Small intestine (tissue), 7 donors: ENCODE results near the gene SLC47A2. TPM values are rescaled to one million over a fixed set of nuclear protein-coding genes. Genes with fewer than 3 reads are reported as not detected.

Experiments used
- DNase-seq, 2 donors: peaks; one replicate each; pipeline versions ENCODE4 v3.0.0 to v3.0.0-alpha.2; 2013
- FAIRE-seq: peaks from 2 replicates; lab custom pipeline; 2012; peaks lifted over from hg19 to GRCh38; lab: Jason Lieb, UNC
- H3K27ac ChIP-seq, 3 donors: one replicate each; pipeline ENCODE4 v1.5.1; 2013; ENCODE audit warnings: low read length in 2 of 3, mild to moderate bottlenecking in 2 of 3, control low read depth in 1 of 3, inconsistent platforms in 1 of 3, low read depth in 1 of 3, moderate library complexity in 1 of 3
- H3K27me3 ChIP-seq, 3 donors: one replicate each; pipeline ENCODE4 v1.6.1; 2013; ENCODE audit warnings: low read length in 3 of 3, inconsistent platforms in 1 of 3; ENCODE audit not compliant: control insufficient read depth in 3 of 3, insufficient read depth in 3 of 3
- H3K36me3 ChIP-seq, 3 donors: one replicate each; pipeline ENCODE4 v1.6.1; 2013; ENCODE audit warnings: low read length in 3 of 3, inconsistent platforms in 1 of 3, low read depth in 1 of 3, mild to moderate bottlenecking in 1 of 3, moderate library complexity in 1 of 3; ENCODE audit not compliant: control insufficient read depth in 3 of 3, insufficient read depth in 2 of 3
- H3K4me1 ChIP-seq, 3 donors: one replicate each; pipeline ENCODE4 v1.6.1; 2013; ENCODE audit warnings: low read length in 2 of 3, inconsistent platforms in 1 of 3, low read depth in 1 of 3, mild to moderate bottlenecking in 1 of 3, moderate library complexity in 1 of 3; ENCODE audit not compliant: control insufficient read depth in 3 of 3, insufficient read depth in 2 of 3
- H3K4me3 ChIP-seq, 3 donors: one replicate each; pipeline ENCODE4 v1.5.1; 2013; ENCODE audit warnings: low read length in 3 of 3, control low read depth in 1 of 3, inconsistent platforms in 1 of 3, low read depth in 1 of 3, mild to moderate bottlenecking in 1 of 3, moderate library complexity in 1 of 3
- H3K9me3 ChIP-seq, 2 donors: one replicate each; pipeline ENCODE4 v1.6.1; 2013; ENCODE audit warnings: low read depth in 1 of 2, low read length in 1 of 2; ENCODE audit not compliant: control insufficient read depth in 2 of 2, insufficient read depth in 1 of 2
- WGBS, 3 donors: extraction: QIAGEN DNeasy Blood & Tissue Kit; methylation state at CpG; one replicate each; pipeline ENCODE4 v1.1.7; 2013; 5-methylcytosine and 5-hydroxymethylcytosine counted together
- polyA plus RNA-seq, 4 donors: library from polyadenylated mRNA; stranded (reverse) in 3 of 4; unstranded in 1 of 4; fragments of 200-250 nt in 3 of 4; fragments of 120-200 nt in 1 of 4; gene quantifications; one replicate each; pipeline versions ENCODE4 v1.2.1 to v1.2.3, GENCODE V29; 2013
- donor health status: healthy with polysubstance abuse.
- donor health status: control.
- donor health status: control.
- donor health status: Bipolar disorder and iron deficiency.
- donor health status: healthy.

The SLC47A2 gene
- polyA plus RNA-seq, 4 donors = 0.34 to 1.1 (median 0.54) TPM

DNA sequence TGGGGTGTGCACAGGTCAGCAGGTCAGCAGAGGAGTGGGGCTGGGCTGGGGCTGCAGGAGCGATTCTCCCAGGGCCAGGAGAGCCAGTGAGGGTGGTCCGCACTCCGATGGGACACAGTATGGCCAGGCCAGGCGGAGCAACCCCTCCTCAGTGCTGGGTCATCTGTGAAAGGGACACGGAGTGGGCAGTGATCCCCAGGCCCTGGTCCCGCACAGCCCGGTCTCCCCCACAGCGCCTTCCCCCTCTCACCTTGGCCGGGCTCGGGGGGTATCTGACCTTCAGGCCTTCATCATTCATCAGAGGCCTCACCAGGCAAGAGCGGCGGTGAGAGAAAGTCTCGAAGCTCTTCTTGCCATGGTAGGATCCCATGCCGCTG lies 21.7 kb upstream of the SLC47A2 start:
- FAIRE-seq = no peak
- 93 to 99% (median 93%) methylated on average over 11 to 14 of the region's 14 CpGs for WGBS, 3 donors

DNA sequence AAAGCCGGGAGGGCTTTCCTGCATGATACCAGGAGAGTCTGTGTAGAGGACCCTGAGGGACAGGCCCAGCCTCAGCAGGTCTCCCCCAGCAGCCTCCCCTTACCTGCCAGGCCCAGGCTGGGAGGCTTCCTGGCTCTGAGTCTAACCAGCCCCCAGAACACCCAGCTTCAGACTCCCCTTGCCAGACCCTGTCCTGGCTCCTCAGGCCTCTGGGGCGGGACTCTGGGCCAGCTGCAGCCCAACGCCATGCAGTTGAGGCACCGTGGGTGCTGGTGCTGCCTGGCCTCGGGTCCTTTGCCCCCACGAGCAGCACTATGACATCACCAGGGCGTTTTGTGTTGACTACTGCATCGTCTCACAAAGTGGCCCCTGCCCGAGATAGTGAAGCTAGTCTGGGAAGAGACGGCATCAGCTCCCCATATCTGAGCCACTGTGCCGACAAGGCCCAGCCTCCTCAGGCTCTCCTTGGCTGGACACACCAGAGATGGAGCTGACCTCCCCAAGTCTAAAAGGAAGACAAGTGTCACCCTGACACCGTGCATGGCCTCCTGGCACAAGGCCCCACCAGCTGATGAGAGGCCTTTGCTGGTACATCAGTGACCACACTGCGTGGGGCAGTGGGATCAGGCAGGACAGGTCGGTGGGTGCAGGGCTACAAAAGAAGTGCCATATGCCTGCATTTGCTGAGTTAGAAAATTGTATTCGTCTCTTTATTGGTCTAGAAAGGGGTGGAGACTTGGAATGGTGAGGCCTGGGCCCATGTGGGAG lies 21.1 kb upstream of the SLC47A2 start:
- Histone ChIP-seq H3K4me3 (no peak overlapping the region), H3K9me3 (no peaks in the 10 kb centered on the region), H3K4me1 (peaks cover 0 to 21% (median 5%) of the 10 kb centered on the region in 3 donors), H3K27me3 (no peaks in the 10 kb centered on the region), H3K27ac (no peak overlapping the region), H3K36me3 (no peaks in the 10 kb centered on the region)
- WGBS, 3 donors = 77 to 81% (median 80%) methylated on average over 15 of the region's 15 CpGs
- DNase-seq = no peak
- no peak for FAIRE-seq

More for the DNA sequence above, 21.7 kb upstream of the SLC47A2 start:
- Histone ChIP-seq H3K27me3 (no peaks in the 10 kb centered on the region), H3K9me3 (no peaks in the 10 kb centered on the region), H3K4me1 (peaks cover 0 to 21% (median 5%) of the 10 kb centered on the region in 3 donors), H3K4me3 (no peak overlapping the region), H3K27ac (no peak overlapping the region), H3K36me3 (no peaks in the 10 kb centered on the region)
- no peak for DNase-seq

DNA sequence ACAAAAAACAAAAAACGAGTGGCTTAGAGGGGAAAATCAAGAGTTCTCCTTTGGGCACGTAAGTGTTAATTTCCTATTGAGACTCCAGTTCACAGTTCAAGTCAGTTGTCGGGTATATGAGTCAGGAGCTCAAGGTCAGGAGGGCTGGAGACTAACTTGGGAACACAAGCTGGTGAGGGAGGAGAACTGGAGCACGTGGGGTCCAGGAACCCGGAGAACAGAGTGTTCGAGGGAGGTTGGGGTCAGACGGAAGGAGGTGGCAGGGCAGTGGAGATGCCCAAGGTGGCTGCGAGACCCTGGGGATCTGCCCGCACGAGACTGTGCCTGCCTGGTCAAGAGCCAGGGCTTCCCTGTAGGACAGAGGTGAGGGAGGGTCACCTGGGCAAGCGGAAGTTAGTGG lies 19.7 kb upstream of the SLC47A2 start:
- Histone ChIP-seq H3K27me3 (no peaks in the 10 kb centered on the region), H3K4me3 (no peak overlapping the region), H3K4me1 (peaks cover 0 to 21% (median 5%) of the 10 kb centered on the region in 3 donors), H3K36me3 (no peaks in the 10 kb centered on the region), H3K27ac (no peak overlapping the region), H3K9me3 (no peaks in the 10 kb centered on the region)
- FAIRE-seq (no peak), DNase-seq (peak; percentile 61 to 81)
- 42 to 63% (median 49%) methylated on average over 10 to 11 of the region's 11 CpGs for WGBS, 3 donors

DNA sequence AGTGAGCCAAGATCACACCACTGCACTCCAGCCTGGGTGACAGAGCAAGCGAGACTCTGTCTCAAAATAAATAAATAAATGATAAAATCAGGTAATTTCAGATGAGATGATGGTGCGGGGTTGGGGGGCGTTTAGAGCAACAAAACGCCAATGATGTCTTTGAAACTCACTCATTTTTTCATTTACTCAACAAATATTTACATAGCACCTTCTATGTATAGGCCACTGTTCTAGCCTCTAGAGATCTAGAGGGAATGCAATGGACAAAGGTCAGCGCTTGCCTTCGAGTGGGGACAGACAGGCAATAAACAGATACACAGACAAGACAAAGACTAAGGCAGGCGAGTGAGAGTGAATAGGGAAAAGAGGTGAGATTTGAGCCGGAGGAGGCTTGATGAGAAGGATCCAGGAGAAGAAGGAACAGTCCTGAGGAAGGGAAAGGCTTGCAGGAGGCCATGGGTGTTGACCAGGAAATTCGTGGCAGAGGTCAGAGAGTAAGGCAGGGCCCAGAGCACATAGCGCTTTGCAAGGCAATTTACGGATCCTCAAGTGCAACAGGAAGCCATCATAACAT lies 17.7 kb upstream of the SLC47A2 start:
- no peaks in the 10 kb centered on the region for H3K27me3 ChIP-seq
- H3K27ac ChIP-seq = peak overlapping the region; percentile 51 to 58 (median 58)
- peaks cover 0 to 21% (median 5%) of the 10 kb centered on the region in 3 donors for H3K4me1 ChIP-seq
- no peak overlapping the region for H3K4me3 ChIP-seq
- DNase-seq (peak; percentile 64 to 80), FAIRE-seq (no peak)
- no peaks in the 10 kb centered on the region for H3K9me3 ChIP-seq
- H3K36me3 ChIP-seq = no peaks in the 10 kb centered on the region
- 16 to 51% (median 41%) methylated on average over 11 of the region's 11 CpGs for WGBS, 3 donors

DNA sequence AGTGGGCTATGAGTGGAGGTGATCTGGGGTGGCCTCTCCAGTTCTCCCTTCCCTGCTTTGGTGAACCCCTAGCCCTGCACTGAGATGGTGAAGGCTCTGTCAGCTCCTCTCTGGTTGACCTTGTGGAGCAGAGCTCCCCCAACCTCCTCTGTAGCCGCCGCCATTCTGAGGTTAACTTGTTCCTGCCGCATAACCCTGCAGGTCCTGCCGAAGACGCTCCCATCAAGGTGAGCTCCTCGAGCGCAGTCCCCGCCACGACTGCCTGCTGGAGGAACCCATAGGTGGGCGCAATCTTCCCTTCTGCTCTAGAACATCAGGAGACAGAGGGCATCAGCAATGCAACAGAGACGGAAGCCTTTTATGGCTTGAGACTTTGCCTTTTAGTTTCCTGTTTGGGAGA lies 15.2 kb upstream of the SLC47A2 start:
- Histone ChIP-seq H3K36me3 (no peaks in the 10 kb centered on the region), H3K4me1 (peaks cover 3 to 33% (median 7%) of the 10 kb centered on the region in 3 donors), H3K9me3 (peaks cover 0 to 3% of the 10 kb centered on the region in 2 donors), H3K27ac (no peak overlapping the region), H3K27me3 (no peaks in the 10 kb centered on the region), H3K4me3 (no peak overlapping the region)
- FAIRE-seq (no peak), DNase-seq (no peak)
- 92 to 96% (median 96%) methylated on average over 11 of the region's 11 CpGs for WGBS, 3 donors

DNA sequence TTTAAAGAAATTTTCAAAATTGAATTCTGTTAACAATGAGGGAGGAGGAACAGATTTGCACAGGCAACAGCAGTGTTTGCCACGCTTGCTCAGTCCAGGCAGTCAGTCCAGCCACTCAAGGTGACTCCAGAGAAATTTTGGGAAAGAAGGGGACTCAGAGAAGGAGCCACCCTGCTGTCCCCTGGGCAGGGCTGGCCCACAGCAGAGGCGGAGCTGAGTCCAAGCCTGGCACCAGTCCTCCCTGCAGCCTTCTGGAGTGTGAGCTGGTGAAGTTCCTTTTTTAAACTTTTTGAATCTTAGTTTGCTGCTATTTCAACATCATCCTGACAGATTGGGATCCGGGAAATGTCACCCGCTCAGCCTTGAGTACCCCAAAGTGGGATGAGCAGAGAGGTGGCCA lies 14.5 kb upstream of the SLC47A2 start:
- H3K27ac ChIP-seq = no peak overlapping the region
- no peaks in the 10 kb centered on the region for H3K36me3 ChIP-seq
- FAIRE-seq (no peak), DNase-seq (no peak)
- no peak overlapping the region for H3K4me3 ChIP-seq
- peaks cover 0 to 3% of the 10 kb centered on the region in 2 donors for H3K9me3 ChIP-seq
- H3K4me1 ChIP-seq = peaks cover 3 to 28% (median 7%) of the 10 kb centered on the region in 3 donors
- WGBS, 3 donors = 84 to 93% (median 84%) methylated on average over 4 of the region's 4 CpGs
- H3K27me3 ChIP-seq = no peaks in the 10 kb centered on the region

DNA sequence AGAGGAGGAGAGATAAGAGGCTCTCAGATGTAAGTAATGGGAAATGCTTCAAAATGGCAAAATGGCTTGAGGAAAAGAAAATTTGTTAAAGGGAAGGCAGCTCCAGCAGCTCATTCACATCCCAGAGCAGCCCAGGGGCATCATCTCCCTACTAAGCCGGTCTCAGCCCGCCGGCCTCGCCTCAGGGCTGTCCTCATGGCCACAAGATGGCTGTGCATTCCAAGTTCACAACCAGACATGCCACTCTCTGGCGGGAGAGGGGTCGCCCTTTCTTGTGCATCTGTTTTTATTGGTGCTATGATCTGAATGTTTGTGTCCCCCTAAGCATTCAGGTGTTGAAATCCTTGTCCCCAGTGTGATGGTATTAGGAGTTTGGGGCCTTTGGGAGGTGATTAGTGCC lies 13.5 kb upstream of the SLC47A2 start:
- H3K4me3 ChIP-seq = no peak overlapping the region
- H3K9me3 ChIP-seq = peaks cover 0 to 3% of the 10 kb centered on the region in 2 donors

DNA sequence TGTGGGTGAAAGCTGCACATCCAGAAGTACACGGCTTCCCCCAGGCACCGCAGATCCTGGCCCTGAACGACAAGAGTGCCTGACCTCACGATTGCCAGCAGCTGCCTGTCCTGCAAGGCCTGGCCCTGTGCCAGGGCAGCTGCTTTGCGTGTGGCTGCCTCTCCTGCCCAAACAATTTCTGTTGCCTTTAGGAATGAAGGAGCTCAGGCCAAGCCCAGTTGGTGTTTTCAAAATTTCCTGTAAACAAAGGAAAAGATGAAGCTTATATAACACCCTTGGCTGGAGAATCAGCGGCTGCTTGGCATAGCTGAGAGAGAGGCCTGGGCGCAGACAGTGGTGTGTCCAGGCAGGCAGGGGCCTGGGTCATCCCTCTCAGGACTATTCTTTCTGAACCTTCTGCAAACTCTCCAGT lies 11.7 kb upstream of the SLC47A2 start:
- Histone ChIP-seq H3K4me3 (no peak overlapping the region), H3K9me3 (peaks cover 0 to 3% of the 10 kb centered on the region in 2 donors), H3K27ac (peak overlapping the region; percentile 6 to 96 (median 54)), H3K36me3 (no peaks in the 10 kb centered on the region), H3K4me1 (peaks cover 3 to 24% (median 3%) of the 10 kb centered on the region in 3 donors), H3K27me3 (no peaks in the 10 kb centered on the region)
- WGBS, 3 donors = 15 to 25% (median 22%) methylated on average over 7 of the region's 7 CpGs
- DNase-seq = peak; percentile 62 to 68
- FAIRE-seq = no peak

More for the DNA sequence above, 13.5 kb upstream of the SLC47A2 start:
- Histone ChIP-seq H3K27me3 (no peaks in the 10 kb centered on the region), H3K4me1 (peaks cover 3 to 26% (median 8%) of the 10 kb centered on the region in 3 donors), H3K36me3 (no peaks in the 10 kb centered on the region), H3K27ac (no peak overlapping the region)
- WGBS, 3 donors = 92 to 99% (median 94%) methylated on average over 6 of the region's 6 CpGs
- no peak for FAIRE-seq
- no peak for DNase-seq
